AG04450 (cell line): ENCODE results near the gene FAM83C. TPM values are rescaled to one million over a fixed set of nuclear protein-coding genes. Genes with fewer than 3 reads are reported as not detected.

Source experiments
- CTCF ChIA-PET: fragments of 300-600, 350-600 bp; formaldehyde crosslinking; extraction: SDS; loops from one replicate; lab custom pipeline; 2022; ENCODE audit warnings: antibody characterized with exemption, inconsistent platforms; lab: Charles Lee
- POLR2A ChIA-PET: fragments of 350-600 bp; formaldehyde crosslinking; extraction: SDS; loops from one replicate; lab custom pipeline; 2021; ENCODE audit warnings: antibody characterized with exemption, inconsistent platforms; lab: Yijun Ruan, JAX
- DNase-seq: peaks from one replicate; pipeline ENCODE4 v3.0.0-alpha.2; 2011; ENCODE audit warnings: low read depth, low spot score
- H3K27ac ChIP-seq: one replicate; pipeline ENCODE4 v1.5.1; 2012; ENCODE audit warnings: low read depth, low read length, control low read depth
- H3K27me3 ChIP-seq: one replicate; pipeline ENCODE4 v1.6.0; 2012; ENCODE audit warnings: low read length; ENCODE audit not compliant: control insufficient read depth, insufficient read depth
- H3K4me3 ChIP-seq: 2 replicates; pipeline ENCODE4 v1.5.1; 2011; ENCODE audit warnings: mild to moderate bottlenecking, low read depth, low read length, control low read depth
- H3K9me3 ChIP-seq: 2 replicates; pipeline ENCODE4 v1.5.1; 2012; ENCODE audit warnings: low read length; ENCODE audit not compliant: control insufficient read depth, insufficient read depth
- polyA plus RNA-seq: library from polyadenylated mRNA; depleted of rRNA; stranded (reverse); fragments of >200 nt; gene quantifications from 2 replicates; pipeline ENCODE4 v1.2.3, GENCODE V29; 2011
- TF ChIP-seq, protein P1 (sequence below): IDR thresholded peaks from 2 replicates; pipeline ENCODE4 v1.5.1; 2011; ENCODE audit warnings: low read depth, low read length, control low read depth, inconsistent platforms

The FAM83C gene
- polyA plus RNA-seq, 1 experiment: not detected

DNA sequence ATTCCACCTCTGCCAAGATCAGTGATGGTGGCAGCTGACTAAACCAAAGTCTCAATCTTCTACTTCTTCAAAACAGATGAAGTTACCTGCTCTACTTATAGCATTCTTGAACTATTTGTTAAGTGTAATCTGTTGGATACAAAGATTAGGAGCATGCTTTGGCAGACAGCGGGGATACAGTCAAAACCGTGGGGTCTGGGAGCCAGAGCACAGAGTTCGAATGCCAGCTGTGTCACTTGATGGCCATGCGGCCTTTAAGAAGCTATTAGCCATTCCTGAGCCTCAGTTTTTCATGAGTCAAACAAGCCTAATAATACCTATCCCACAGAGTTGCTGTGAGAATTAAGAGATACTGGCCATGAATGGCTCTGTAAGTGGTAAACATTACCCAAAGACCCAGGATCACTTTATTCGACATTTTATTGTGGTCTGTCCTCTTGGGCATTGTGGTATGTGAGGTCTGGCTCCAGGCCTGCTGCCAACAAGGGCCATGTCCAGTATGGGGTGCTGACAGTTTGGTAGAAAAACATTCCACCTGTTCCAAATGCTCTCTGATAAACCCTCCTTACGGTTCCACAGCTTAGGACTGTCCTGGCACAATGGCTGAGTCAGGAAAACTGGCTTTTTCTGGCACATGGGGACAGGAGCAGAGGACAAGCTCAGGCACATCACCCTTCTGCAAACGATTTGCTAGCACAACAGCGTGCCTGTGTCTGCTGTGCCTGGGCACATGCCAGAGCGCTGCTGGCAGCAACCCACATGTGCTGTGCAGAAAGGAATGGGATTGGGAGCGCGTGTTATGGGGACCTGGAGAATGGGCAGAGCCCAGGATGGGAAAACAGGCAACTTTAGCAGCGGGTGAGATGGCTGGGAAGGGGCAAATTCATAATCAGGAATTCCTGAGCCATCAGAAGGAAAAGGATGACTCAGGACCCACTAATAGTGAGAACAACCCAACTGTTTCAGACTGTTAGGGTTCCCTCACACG is 15.7 kb upstream of the FAM83C start:
- Histone ChIP-seq H3K9me3 (no peaks in the 10 kb centered on the region), H3K4me3 (no peak overlapping the region), H3K27ac (peak overlapping the region; percentile 95), H3K27me3 (no peaks in the 10 kb centered on the region)
- ChIA-PET POLR2A (interaction anchor here (1.3 kb wide), 1 partner anchor 31 kb away, joined by 3 read pairs; no protein-coding TSS in a partner anchor), CTCF (interaction anchor here (0.6 to 7.1 kb wide), 12 partner anchors 10 to 659 kb away, joined by 3 to 120 read pairs (median 4); partner anchors contain the start of gene GDF5)
- no peak for DNase-seq
- TF ChIP-seq, protein P1, sequence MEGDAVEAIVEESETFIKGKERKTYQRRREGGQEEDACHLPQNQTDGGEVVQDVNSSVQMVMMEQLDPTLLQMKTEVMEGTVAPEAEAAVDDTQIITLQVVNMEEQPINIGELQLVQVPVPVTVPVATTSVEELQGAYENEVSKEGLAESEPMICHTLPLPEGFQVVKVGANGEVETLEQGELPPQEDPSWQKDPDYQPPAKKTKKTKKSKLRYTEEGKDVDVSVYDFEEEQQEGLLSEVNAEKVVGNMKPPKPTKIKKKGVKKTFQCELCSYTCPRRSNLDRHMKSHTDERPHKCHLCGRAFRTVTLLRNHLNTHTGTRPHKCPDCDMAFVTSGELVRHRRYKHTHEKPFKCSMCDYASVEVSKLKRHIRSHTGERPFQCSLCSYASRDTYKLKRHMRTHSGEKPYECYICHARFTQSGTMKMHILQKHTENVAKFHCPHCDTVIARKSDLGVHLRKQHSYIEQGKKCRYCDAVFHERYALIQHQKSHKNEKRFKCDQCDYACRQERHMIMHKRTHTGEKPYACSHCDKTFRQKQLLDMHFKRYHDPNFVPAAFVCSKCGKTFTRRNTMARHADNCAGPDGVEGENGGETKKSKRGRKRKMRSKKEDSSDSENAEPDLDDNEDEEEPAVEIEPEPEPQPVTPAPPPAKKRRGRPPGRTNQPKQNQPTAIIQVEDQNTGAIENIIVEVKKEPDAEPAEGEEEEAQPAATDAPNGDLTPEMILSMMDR: no peak

DNA sequence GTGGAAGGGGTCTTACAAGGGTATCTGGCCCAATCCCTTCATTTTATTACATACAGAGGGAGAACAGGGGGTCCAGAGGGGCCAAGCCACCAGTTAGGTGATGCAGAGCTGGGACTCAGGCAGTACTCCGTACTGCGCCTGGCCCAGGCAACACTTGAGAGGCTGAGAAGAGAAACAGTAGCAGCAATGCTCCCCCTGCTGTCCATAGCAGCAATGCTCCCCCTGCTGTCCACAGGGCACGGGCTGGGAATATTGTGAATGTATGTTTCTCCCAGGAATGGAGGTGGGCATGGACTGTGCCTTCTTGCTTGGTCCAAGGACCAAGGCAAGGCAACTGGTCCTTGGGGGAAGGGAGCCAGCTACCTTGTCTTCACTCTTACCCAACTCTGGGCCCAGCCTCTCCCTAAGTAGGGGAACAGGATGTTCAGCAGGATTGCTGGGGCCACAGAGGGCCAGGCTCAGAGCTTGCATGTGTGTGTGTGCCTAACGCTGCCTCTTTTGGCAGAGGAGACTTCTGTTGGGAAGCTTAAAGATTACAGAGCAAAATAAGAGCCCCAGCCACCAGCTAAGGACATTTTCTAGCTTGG is 14.8 kb upstream of the FAM83C start:
- Histone ChIP-seq H3K27ac (peak overlapping the region; percentile 95), H3K4me3 (no peak overlapping the region), H3K9me3 (no peaks in the 10 kb centered on the region), H3K27me3 (no peaks in the 10 kb centered on the region)
- TF ChIP-seq, protein P1: peak; percentile 89
- ChIA-PET POLR2A (interaction anchor here (1.3 to 1.5 kb wide), 2 partner anchors 29 to 32 kb away, joined by 3 to 5 read pairs; partner anchors contain the start of gene MMP24OS), CTCF (interaction anchor here (0.6 to 7.1 kb wide), 12 partner anchors 10 to 658 kb away, joined by 3 to 120 read pairs (median 4); partner anchors contain the start of gene GDF5)
- no peak for DNase-seq

DNA sequence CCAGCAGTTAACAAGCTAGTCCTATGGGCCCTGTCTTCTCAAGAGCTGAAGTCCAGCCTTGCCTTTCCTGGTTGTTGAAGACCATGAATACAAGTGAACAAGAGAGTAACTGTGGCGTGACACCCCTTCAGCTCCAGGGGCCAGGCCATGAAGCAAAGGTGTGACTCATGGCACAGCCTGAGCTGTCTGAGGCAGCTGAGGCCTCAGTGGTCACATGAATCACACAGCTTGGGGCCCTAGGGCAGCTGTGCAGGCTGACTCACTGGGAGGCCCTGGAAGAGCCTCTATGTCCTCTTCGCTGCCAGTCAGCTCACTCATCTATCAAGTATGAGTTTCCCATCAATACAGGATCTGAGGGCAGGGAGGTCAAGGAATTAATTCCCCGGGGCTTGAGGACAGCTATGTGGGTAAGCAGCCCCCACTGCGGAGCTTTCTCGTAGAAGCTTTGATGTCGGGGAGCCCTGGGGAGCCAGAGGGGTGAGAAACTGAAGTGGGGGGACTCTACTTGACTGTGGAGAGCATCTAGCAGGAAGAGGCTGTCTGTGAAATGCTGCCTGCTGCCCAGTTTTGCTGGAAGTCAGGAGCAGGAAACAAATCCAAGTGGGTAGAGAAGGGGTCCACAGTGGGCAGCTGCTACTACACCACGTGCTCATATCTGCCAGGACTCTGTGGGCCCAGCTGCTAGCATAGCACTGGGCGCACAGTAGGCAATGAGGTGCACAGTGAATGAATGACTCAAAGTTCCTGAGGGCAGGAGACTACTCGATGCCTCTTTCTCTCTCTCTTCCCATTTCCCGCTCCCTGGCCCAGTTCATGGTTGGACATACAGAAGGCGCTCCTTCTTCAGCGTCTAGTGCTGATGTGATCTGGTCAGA is 13.7 kb upstream of the FAM83C start:
- Histone ChIP-seq H3K27ac (peak overlapping the region; percentile 95), H3K9me3 (no peaks in the 10 kb centered on the region), H3K4me3 (no peak overlapping the region), H3K27me3 (no peaks in the 10 kb centered on the region)
- TF ChIP-seq, protein P1: no peak
- ChIA-PET POLR2A (interaction anchor here (0.7 to 2.6 kb wide), 14 partner anchors 9 to 149 kb away, joined by 3 to 17 read pairs (median 6); partner anchors contain the start of genes CEP250, EIF6 and MMP24OS), CTCF (interaction anchor here (0.6 to 7.1 kb wide), 13 partner anchors 12 to 209 kb away, joined by 3 to 120 read pairs (median 5); partner anchors contain the start of gene GDF5)
- peak; percentile 99 for DNase-seq

DNA sequence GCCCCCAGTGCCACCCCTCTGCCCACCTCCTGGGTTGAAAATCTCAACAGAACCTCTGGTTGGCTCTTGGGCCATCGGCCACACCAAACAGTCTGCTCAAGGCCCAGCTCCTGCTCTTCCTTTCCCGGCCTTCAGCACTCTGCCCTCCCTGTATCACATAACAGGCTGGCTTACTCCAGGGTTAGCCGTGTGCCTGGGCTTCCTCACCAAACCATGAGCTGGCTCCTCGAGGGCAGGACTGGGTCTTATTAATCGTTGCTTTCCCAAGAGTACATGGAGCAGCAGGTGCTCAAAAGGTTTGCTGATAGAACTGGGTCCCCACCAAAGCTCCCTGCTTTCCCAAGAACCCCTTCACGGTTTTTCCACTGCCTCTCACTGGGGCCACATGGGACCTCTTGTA is 12.7 kb upstream of the FAM83C start:
- ChIA-PET POLR2A (interaction anchor here (0.6 to 2.6 kb wide), 9 partner anchors 10 to 150 kb away, joined by 3 to 17 read pairs (median 7); partner anchors contain the start of genes CEP250 and EIF6), CTCF (interaction anchor here (0.5 to 7.1 kb wide), 11 partner anchors 10 to 1272 kb away, joined by 3 to 120 read pairs (median 8); partner anchors contain the start of gene GDF5)
- Histone ChIP-seq H3K9me3 (no peaks in the 10 kb centered on the region), H3K27ac (peak overlapping the region; percentile 93), H3K4me3 (no peak overlapping the region), H3K27me3 (no peaks in the 10 kb centered on the region)
- DNase-seq: no peak
- TF ChIP-seq, protein P1: no peak
